Upper lobe of right lung (tissue), 1 donor: ENCODE measurements around the gene GPR50. TPM values are rescaled to one million over a fixed set of nuclear protein-coding genes. Genes with fewer than 3 reads are reported as not detected.

ENCODE experiments used
- ATAC-seq: fragments of 200-7000 bp; cut with Tn5 transposase; one replicate; pipeline ENCODE4 v1.9.1; 2020; ENCODE audit warnings: mild to moderate bottlenecking, moderate library complexity
- DNase-seq: peaks from one replicate; pipeline ENCODE4 v3.0.0-alpha.2; 2020
- H3K27ac ChIP-seq: fragments of 200-600 bp; one replicate; pipeline ENCODE4 v1.8.0; 2022
- H3K27me3 ChIP-seq: fragments of 200-600 bp; one replicate; pipeline ENCODE4 v1.8.0; 2022; ENCODE audit warnings: mild to moderate bottlenecking
- H3K36me3 ChIP-seq: fragments of 200-600 bp; one replicate; pipeline ENCODE4 v1.8.0; 2022
- H3K4me1 ChIP-seq: fragments of 200-600 bp; one replicate; pipeline ENCODE4 v1.8.0; 2022
- H3K4me3 ChIP-seq: fragments of 200-600 bp; one replicate; pipeline ENCODE4 v1.8.0; 2022; ENCODE audit warnings: mild to moderate bottlenecking
- H3K9me3 ChIP-seq: fragments of 200-600 bp; one replicate; pipeline ENCODE4 v1.8.0; 2022
- intact Hi-C: fragments of 100-400 bp; cut with DNase I; formaldehyde crosslinking; loops from one replicate; pipeline ENCODE4 v1.11.0; 2022
- total RNA-seq: library from RNA; stranded (reverse); fragmentation: NEBNext Ultra II Directional; extraction: Animal tissue kit (Norgen Biotek cat#: 25700); gene quantifications from one replicate; pipeline ENCODE4 v1.2.1, GENCODE V29; 2021
- TF ChIP-seq, protein P1 (sequence below): fragments of 200-600 bp; IDR thresholded peaks from one replicate; pipeline ENCODE4 v1.8.0; 2022; ENCODE audit warnings: antibody characterized with exemption
- donor health status: DM: no; HTN: yes; CAD: no; lungs with severe emphysema.

The GPR50 gene
- total RNA-seq, 1 donor from 2014 or later, result not detected

DNA sequence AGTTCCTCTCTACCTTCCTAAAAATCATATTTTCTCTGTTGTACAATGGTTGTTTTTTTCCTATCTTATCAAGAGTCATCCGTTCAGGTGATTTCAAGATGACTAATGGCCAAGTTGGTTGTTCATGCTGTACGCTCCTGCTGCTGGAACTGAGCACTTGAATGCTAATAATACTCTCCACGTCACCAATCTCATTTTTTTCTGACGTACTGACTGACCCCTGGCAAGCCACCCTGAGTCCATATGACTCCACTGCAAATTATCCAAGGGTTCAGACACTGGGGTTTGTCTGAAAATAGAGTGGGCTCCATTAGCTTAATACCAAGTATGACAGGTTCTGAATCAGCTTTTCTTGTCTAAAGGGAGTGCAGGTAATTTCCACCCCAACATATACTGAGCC, 21.1 kb upstream of the GPR50 start:
- TF ChIP-seq, protein P1, sequence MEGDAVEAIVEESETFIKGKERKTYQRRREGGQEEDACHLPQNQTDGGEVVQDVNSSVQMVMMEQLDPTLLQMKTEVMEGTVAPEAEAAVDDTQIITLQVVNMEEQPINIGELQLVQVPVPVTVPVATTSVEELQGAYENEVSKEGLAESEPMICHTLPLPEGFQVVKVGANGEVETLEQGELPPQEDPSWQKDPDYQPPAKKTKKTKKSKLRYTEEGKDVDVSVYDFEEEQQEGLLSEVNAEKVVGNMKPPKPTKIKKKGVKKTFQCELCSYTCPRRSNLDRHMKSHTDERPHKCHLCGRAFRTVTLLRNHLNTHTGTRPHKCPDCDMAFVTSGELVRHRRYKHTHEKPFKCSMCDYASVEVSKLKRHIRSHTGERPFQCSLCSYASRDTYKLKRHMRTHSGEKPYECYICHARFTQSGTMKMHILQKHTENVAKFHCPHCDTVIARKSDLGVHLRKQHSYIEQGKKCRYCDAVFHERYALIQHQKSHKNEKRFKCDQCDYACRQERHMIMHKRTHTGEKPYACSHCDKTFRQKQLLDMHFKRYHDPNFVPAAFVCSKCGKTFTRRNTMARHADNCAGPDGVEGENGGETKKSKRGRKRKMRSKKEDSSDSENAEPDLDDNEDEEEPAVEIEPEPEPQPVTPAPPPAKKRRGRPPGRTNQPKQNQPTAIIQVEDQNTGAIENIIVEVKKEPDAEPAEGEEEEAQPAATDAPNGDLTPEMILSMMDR, result no peak
- no peak overlapping the region for H3K27ac ChIP-seq
- ATAC-seq, result no peak
- no peak for DNase-seq
- no peak overlapping the region for H3K4me3 ChIP-seq
- H3K36me3 ChIP-seq, result no peaks in the 10 kb centered on the region
- H3K4me1 ChIP-seq, result no peaks in the 10 kb centered on the region
- no peaks in the 10 kb centered on the region for H3K9me3 ChIP-seq
- no peaks in the 10 kb centered on the region for H3K27me3 ChIP-seq
- intact Hi-C loops, result loop anchor here (10.0 kb wide), 1 partner anchor 520 kb away; no protein-coding TSS in a partner anchor

DNA sequence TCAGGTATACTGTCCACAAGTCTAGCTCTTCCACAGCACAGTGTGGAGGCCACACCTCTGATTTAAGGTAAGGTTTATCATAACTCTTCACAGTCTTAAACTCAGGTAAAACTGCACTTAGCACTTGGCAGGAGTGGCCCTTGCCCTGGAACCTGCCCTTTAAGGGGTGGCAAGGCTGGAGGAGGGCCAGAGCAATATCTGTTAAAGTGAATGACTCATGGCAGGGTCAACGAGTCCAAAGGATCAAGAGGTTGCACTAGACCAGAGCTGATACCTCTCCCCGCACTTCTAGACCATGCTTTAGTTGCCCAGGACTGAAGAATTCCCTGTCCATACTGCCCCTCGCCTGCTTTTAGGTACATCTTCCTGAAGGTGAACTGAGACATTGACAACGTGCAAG, 14.7 kb upstream of the GPR50 start:
- TF ChIP-seq, protein P1, result no peak
- no peaks in the 10 kb centered on the region for H3K27me3 ChIP-seq
- intact Hi-C loops, result no loop called here
- H3K36me3 ChIP-seq, result no peaks in the 10 kb centered on the region
- no peak overlapping the region for H3K27ac ChIP-seq
- H3K9me3 ChIP-seq, result no peaks in the 10 kb centered on the region
- H3K4me3 ChIP-seq, result no peak overlapping the region
- ATAC-seq (no peak), DNase-seq (no peak)
- no peaks in the 10 kb centered on the region for H3K4me1 ChIP-seq

- ATAC-seq (no peak), DNase-seq (no peak)
- intact Hi-C loops, result no loop called here
- Histone ChIP-seq H3K4me3 (no peak overlapping the region), H3K36me3 (no peaks in the 10 kb centered on the region), H3K9me3 (no peaks in the 10 kb centered on the region), H3K27me3 (no peaks in the 10 kb centered on the region), H3K4me1 (no peaks in the 10 kb centered on the region), H3K27ac (no peak overlapping the region)
- TF ChIP-seq, protein P1, result no peak
Observed at GRCh38 chrX:151167791-151168345, 8.5 kb upstream of the GPR50 start.

- H3K36me3 ChIP-seq, result no peaks in the 10 kb centered on the region
- no peaks in the 10 kb centered on the region for H3K9me3 ChIP-seq
- ATAC-seq (no peak), DNase-seq (no peak)
- TF ChIP-seq, protein P1, result no peak
- H3K4me1 ChIP-seq, result no peaks in the 10 kb centered on the region
- H3K4me3 ChIP-seq, result no peak overlapping the region
- intact Hi-C loops, result no loop called here
- H3K27ac ChIP-seq, result no peak overlapping the region
- H3K27me3 ChIP-seq, result peaks cover 6% of the 10 kb centered on the region
Observed at GRCh38 chrX:151169783-151170182, 6.6 kb upstream of the GPR50 start.

GRCh38 chrX:151174581-151175282, 1.7 kb upstream of the GPR50 start:
- Histone ChIP-seq H3K27ac (no peak overlapping the region), H3K4me3 (no peak overlapping the region), H3K9me3 (no peaks in the 10 kb centered on the region), H3K4me1 (no peaks in the 10 kb centered on the region), H3K27me3 (peaks cover 18% of the 10 kb centered on the region), H3K36me3 (no peaks in the 10 kb centered on the region)
- ATAC-seq (no peak), DNase-seq (no peak)
- TF ChIP-seq, protein P1, result no peak
- intact Hi-C loops, result no loop called here
